LNCaP clone FGC (cell line): ENCODE results near the gene PTPRQ.

Source experiments
- DNase-seq: peaks from one replicate; pipeline ENCODE4 v3.0.0-alpha.2; 2011; ENCODE audit warnings: low read depth
- H3K4me3 ChIP-seq: 2 replicates; pipeline ENCODE4 v1.5.1; 2011; ENCODE audit warnings: mild to moderate bottlenecking, low read depth, low read length, control low read depth
- CTCF ChIP-seq: IDR thresholded peaks from 2 replicates; pipeline ENCODE4 v1.5.1; 2012; ENCODE audit warnings: mild to moderate bottlenecking; ENCODE audit not compliant: control insufficient read depth, insufficient read depth; ENCODE audit errors: extremely low read depth

Gene PTPRQ

GRCh38 chr12:80551897-80552296 is 107.9 kb downstream of the PTPRQ start:
- peak; percentile 72 for DNase-seq
- no peak overlapping the region for H3K4me3 ChIP-seq
- TF ChIP-seq CTCF, result no peak

- no peak for TF ChIP-seq CTCF
- no peak for DNase-seq
- H3K4me3 ChIP-seq, result no peak overlapping the region
These were observed 109.3 kb downstream of the PTPRQ start for GRCh38 chr12:80553316-80553715.

- DNase-seq, result peak; percentile 81
- H3K4me3 ChIP-seq, result no peak overlapping the region
- no peak for TF ChIP-seq CTCF
These were observed 112.5 kb downstream of the PTPRQ start for GRCh38 chr12:80556566-80556965.

GRCh38 chr12:80559766-80560165 is 115.7 kb downstream of the PTPRQ start:
- no peak for TF ChIP-seq CTCF
- DNase-seq, result no peak
- no peak overlapping the region for H3K4me3 ChIP-seq

- no peak overlapping the region for H3K4me3 ChIP-seq
- no peak for TF ChIP-seq CTCF
- no peak for DNase-seq
These were observed 121.2 kb downstream of the PTPRQ start for GRCh38 chr12:80565271-80565670.

GRCh38 chr12:80567401-80567800 is 123.4 kb downstream of the PTPRQ start:
- no peak for DNase-seq
- H3K4me3 ChIP-seq, result no peak overlapping the region
- TF ChIP-seq CTCF, result no peak

- TF ChIP-seq CTCF, result no peak
- DNase-seq, result no peak
These were observed 132.8 kb downstream of the PTPRQ start for GRCh38 chr12:80576641-80577418.

More at GRCh38 chr12:80576641-80577418, 132.8 kb downstream of the PTPRQ start:
- no peak overlapping the region for H3K4me3 ChIP-seq
